NCI-H524 treated with DMSO at 0.1 percent for 48 hours (cell line): ENCODE results near the gene ZNF75A.

Experiments
- DNase-seq: peaks from one replicate; lab custom pipeline; 2025; lab: John Stamatoyannopoulos, UW

The ZNF75A gene

DNA sequence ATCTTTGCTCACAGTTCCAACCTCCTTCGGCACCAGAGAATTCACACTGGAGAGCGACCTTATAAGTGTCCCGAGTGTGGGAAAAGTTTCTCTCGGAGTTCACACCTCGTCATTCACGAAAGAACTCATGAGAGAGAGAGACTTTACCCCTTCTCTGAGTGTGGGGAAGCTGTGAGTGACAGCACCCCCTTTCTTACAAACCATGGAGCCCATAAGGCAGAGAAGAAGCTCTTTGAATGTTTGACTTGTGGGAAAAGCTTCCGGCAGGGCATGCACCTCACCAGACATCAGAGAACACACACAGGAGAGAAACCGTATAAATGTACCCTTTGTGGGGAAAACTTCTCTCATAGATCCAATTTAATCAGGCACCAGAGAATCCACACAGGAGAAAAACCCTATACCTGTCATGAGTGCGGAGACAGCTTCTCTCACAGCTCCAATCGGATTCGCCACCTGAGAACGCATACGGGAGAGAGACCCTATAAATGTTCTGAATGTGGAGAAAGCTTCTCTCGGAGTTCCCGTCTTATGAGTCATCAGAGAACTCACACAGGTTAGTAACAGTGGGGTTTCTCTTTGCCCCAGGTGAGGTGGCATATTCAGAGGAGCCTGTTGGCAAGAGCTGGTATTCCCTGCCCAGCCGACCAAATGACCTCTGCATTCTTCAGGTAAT is 15.2 kb upstream of the ZNF75A start:
- DNase-seq, result no peak

DNA sequence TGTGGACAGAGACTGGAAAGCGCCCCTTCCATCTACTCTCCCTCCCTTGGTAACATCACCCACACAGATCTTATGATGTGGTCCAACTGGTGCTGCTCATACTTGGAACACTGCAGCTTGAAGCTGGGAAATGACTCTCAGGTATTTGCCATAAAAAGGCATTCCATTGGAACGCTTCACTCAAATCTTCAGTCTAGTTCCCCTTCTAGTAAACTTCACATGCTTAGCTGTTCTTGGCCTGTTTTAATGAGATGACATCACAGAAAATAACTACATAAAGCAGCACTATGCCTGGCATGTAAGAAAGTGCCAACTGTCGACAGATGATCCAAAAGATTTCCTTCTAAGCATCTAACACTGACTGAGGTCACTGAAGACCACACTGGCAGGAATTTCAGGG is 12.7 kb upstream of the ZNF75A start:
- DNase-seq, result no peak

DNA sequence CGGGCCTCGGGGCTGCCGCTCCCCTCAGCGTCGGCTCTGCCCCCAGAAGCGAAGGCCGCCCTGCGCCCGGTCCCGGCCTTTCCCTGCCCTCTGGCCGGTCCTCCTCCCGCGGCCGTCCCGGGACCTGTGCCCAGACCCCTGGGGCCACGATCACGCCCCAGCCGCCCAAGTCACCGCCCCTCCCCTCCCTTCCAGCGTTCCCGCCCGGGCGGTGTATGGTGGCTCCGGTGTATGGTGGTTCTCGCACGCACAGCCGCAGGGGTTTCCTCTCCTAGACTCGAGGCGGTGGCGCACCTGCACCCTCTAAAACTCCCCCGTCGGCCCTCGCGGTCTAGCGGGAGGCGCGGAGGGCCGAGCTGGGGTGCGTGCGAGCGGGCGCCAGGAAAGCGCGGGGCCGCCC is 10.1 kb upstream of the ZNF75A start:
- no peak for DNase-seq

DNA sequence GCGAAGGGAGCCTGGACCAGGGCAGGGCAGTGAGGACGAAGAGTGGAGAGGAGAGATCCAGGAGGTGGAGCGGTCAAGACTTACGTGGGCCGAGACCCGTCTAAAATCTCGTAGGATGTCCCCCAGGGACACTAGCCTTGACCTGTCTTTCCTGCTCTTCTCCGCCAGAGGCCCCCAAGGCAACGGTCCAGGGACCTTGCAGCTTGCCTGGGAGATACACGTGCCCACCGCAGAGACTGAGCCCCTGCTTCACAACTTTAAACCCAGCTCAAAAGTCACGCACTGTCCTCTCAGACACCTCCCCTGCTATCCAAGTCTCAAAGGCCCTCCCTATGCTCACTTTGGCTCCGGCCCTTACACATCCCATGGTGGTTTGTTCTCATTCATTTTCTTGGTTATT is 9.5 kb upstream of the ZNF75A start:
- DNase-seq, result no peak

DNA sequence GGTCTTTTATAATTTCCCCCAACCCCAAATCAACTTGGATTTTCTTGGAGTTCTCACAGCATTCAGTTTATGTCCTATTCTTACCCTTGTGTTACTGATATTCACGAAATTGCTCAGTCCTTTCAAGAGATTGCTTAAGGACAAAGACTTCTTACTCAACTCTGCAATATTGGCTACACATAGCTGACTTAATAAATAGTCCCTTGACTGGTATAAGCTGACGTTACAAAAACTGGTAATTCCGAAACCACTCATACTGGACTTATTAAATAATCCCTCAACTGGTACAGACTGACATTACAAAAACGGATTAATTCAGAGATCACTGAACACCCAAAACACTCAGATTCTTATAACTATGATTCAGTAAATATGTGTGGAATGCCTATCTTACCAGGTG is 927 bp upstream of the ZNF75A start:
- no peak for DNase-seq

DNA sequence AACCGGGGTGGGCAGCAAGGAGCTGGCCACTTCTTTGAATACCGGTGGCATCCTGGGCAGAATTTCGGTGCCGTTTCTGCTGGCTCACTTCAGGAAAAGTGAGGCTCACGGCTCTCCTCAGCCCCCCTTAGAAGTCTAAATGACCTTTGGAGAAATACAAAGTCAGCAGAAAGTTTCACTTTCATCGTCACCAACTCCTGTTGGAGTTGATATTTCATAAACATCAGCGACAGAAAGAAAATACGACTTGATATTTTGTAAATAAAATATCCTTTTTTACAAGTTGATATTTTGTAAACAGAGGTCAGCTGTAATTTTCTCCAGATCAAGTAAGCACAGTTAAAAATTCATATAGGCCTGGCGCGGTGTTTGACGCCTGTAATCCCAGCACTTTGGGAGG is 781 bp downstream of the ZNF75A start:
- DNase-seq, result no peak

DNA sequence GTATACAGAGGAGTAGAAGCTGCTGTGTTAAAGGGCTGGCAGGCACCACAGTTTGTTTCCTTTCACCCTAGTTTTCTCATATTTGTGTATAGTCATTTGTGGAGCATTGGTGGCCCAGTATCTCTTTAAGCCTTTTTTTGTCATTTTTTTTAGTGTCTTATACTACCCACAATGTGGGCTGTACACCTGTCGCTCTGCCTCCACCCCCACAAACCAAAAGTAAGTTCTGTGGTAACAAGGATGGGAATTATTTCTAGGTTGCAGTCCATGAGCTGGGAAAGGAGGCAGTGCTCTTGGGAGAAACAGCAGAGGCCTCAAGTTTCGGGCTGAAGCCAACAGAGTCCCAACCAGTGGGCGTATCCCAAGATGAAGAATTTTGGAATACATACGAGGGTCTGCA is 6.2 kb downstream of the ZNF75A start:
- DNase-seq, result no peak

DNA sequence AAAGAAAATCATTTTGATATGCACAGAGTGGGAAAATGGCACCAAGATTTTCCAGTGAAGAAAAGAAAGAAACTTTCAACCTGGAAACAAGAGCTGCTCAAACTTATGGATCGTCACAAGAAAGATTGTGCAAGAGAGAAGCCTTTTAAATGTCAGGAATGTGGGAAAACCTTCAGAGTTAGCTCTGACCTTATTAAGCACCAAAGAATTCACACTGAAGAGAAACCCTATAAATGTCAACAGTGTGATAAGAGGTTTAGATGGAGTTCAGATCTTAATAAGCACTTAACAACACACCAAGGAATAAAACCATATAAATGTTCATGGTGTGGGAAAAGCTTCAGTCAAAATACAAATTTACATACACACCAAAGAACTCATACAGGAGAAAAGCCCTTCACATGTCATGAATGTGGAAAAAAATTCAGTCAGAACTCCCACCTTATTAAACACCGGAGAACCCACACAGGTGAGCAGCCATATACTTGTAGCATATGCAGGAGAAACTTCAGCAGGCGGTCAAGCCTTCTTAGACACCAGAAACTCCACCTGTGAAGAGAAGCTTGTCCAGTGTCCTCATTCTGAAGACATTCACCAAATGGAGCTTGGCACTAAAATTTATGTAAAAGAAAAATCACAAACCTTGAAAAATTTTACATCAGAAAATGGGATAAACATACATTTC is 12.2 kb downstream of the ZNF75A start:
- DNase-seq, result no peak

DNA sequence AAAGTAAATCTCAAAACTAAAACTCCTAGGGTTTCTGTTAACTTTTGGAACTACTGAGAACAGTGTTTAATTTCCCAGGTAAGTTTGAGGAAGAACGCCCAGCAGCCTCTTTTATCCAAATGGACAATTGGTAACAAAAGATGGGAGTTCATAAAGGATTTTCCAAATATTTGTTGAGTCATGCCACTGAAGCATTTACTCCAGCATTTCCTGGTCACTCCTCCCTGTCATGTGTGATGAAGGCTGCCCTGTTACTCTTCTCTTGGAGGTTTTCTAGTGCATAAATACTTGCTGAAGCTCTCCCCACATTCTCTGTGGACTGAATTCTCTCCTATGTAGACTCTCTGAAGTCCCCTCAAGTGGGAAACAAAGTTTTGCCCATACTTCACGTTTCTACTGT is 16.5 kb downstream of the ZNF75A start:
- DNase-seq, result no peak

DNA sequence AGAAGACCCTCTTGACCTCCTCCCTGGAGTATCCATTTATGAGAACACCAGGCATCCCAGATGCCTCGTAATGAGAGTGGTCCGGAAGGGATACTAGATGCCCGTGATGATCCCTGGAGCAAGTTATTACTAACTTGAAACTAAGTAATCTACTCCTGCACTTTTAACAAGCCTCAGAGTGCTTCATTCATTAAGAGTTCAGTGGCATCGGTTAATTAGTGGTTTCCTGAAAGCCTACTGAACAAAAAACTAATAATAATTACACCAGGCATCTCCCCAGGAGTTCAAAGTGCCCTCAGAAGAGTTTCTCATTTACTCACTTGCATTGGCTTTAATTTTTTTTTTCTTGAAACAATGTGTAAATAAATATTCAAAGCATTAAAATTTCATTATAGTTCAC is 22.2 kb downstream of the ZNF75A start:
- DNase-seq, result no peak

DNA sequence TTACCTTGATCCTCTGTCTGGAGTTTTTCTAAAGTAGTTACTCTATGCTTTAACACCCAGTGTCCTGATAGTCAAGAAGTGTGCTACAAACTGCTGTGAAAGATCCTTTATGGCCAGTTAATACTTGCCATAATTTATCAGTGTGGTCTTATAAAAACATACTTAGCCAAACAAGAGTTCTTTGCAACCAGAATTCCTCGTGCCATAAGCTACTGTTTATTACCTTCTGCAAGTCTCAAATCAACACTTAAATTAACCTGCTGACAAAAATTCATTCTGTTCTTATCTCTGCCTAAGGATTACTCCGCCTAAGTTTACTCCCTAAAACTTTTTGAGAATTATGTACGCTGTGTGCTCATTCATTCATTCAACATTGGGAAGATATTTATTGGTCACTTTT is 22.8 kb downstream of the ZNF75A start:
- no peak for DNase-seq

DNA sequence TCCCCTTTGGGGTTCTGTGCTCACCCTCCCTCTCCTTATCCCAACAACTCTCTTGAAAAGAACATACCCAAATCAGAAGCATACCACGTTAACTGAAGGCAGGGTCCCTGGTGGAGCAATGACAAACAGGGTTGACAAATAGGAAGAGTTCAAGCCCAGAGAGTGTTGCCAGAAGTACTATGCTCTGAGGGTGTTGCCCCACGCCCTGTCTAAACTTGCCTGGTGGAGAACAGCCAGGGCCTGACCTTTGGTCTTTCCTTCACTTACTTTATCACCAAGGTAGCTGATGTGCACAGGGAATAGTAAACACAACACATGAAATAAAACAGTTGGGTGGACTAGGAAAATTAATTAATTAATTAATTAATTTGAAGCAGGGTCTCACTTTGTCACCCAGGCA is 23.3 kb downstream of the ZNF75A start:
- no peak for DNase-seq

DNA sequence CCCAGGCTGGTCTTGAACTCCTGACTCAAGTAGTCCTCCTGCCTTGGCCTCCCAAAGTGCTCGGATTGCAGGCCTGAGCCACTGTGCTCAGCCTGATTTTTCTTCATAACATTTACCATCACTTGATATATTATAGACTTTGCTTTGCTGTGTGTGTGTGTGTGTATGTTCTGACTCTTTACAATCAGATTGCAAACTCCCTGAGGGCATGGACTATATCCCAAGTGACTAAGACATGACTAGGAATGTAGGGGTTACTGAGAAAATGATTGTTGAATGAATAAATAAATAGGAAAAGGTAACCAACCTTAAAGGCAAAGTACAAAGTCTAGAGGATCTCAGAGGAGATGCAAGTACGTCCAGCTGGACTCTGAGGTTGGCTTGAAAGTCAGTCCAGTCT is 40.7 kb downstream of the ZNF75A start:
- DNase-seq, result no peak

DNA sequence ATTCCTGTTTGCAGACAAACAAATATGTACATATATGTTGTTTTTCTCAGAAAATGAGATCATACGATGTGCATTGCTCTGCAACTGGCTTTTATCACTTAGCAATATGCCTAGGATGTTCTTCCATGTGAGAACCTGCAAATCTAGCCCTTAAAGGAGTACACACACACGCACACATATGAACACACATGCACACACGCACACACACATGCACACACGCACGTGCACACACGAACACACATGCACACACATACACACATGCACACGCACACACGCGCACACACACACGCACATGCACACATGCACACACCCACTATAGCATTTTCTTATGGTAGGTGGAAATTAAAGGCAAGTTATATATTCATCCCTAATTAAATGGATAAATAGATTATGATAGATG is 42.3 kb downstream of the ZNF75A start:
- DNase-seq, result no peak

DNA sequence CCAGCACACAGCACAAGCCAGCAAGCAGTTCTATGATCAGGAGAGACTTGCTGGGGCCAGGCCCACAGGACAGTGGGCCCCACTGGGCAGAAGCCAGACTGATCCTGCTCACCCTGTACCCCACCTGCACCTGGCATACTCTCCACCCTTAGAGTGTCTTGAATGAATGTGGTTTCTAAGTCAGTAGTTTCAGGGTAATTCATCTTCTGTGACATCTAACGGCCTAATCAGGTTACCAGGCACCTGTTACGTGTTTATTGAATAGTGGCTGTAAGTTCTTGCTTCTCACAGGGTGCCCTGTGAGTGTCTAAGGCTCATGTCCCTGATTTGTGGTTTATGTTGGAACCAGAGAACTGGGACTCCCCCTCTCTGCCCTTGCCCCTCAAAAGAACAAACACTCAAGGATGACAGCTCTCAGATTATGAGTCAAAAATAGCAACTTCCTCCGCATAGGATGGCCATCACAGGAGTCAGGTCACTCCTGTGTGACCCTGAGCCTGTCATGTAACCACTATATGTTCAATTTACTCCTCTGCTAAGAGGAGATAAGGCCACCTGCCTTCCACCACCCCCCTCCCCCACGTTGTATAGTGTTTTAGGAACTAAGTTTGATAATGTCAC is 43.4 kb downstream of the ZNF75A start:
- no peak for DNase-seq

DNA sequence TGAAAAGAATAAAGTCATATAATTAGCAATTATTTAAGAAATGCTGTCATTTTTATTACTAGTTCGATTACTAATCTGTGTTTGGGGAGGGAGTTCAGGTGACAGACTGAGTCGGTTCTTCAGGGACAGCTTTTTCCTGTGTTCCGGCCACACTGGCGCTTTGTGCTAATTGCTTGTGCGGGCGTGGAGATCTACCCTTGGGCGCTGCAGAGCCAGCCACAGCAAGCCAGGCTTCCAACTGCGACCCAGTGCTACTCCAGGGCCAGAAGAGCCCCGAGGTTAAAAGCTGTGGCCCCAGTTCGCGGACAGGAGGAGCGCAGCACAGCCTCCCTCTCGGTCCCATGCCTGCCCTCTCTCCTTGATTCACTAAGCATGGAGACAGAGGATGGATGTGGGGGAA is 43.9 kb downstream of the ZNF75A start:
- no peak for DNase-seq

DNA sequence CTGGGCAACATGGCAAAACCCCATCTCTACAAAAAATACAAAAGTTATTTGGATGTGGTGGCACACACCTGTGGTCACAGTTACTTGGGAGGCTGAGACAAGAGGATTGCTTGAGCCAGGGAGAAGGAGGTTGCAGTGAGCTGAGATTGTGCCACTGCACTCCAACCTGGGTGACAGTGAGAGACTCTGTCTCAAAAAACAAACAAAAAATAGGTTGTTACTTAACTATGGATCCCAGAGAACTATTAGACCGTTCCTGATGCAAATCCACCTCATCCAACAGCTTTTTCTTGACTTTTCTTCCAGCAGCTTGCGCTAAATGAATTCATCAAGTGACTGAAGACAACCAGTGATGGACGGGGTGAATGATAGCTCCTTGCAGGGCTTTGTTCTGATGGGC is 50.3 kb downstream of the ZNF75A start, which contains the start of gene OR2C1:
TSS of gene OR2C1 (plus strand) at position 301 of the 400 bp plus-strand sequence. CDS start at position 353, 52 bp downstream.
- DNase-seq, result no peak

DNA sequence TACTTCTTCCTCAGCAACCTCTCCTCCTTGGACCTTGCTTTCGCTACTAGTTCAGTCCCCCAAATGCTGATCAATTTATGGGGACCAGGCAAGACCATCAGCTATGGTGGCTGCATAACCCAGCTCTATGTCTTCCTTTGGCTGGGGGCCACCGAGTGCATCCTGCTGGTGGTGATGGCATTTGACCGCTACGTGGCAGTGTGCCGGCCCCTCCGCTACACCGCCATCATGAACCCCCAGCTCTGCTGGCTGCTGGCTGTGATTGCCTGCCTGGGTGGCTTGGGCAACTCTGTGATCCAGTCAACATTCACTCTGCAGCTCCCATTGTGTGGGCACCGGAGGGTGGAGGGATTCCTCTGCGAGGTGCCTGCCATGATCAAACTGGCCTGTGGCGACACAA is 50.8 kb downstream of the ZNF75A start:
- no peak for DNase-seq

DNA sequence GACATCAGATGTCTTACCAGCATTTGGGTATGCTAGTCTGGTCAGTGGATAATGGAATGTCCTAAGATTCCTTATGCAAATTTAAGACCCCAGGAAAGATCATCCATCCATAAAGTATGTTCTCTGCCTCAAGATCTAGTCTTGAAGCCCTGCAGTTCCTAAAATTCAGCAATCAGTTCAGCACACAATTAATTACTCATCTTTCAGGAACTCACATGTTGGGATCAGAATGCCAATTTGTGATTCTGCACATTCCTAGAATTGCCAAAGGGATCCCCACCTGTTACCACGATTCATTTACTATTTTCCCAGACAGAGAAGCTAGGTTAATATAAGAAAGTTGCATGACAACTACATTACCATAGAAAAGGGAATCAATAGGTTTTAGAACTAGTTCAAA is 53.6 kb downstream of the ZNF75A start:
- DNase-seq, result no peak

DNA sequence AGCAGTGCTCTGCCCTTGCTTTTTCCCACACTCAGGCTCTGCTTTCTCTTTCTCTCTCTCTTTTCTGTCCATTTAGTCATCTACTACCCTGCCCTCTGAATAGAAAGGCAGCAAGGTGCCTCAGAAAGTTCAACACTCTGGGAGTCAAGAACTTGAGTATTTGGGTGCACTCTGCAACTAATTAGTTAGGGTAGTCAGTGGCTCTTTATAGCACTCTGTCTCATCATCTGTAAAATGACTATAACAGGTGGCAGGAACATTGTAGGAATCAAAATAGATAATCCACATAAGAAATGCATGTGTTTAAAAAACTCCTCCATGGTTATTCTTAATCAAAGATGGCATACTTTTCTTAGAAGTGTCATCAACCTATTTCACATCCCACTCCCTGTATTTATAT is 57.6 kb downstream of the ZNF75A start:
- DNase-seq, result no peak

DNA sequence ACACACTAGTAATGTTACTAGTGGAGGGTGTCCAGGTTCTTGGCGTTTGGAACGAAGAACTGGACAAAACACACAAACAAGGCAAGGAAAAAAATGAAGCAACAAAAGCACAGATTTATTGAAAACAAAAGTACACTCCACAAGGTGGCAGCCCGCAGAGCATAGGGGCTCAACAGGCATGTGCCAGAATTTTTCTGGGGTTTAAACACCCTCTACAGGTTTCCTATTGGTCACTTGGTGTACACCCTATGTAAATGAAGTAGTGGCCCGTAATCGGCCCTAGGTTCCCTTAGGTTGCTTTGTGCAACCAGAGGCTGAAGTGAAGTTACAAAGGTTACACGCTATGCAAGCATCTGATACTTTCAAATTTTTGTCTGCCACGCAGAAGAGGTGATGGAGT is 58.5 kb downstream of the ZNF75A start:
- DNase-seq, result no peak

DNA sequence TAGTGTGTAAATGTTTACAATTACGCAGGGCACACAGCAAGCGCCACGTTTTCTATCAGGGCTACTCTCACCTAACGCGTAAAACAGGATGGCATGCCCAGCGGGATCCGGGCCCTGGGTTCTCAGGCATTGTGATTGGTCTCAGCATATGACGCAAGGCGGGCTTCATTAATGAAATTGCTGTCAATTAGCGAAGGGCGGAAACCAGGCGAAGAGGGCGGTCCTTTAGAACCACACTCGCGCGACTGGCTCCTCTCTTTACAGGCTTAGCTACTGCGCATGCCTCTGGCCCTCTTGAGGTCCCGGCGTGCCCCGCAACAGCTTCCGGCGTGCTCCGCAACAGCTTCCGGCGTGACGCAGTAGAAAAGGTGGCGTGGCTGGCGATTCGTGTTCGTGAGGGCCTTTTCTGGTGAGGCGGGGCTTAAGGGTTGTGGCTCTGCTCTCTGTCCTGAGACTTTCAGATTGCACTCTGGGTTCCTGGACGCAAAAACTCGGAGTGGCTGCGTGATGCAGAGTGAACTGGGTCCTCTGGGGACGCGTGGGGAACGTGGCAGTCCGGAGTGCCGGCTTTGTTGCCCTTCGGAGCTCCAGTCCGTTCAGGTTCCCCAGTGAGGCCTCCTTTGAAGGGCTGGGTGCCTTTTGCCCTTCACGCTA is 59.6 kb downstream of the ZNF75A start:
- no peak for DNase-seq
